ENCODE results near the gene ARHGEF11. TPM values are rescaled to one million over a fixed set of nuclear protein-coding genes. Genes with fewer than 3 reads are reported as not detected.

The ARHGEF11 gene
- total and polyA plus RNA-seq, 12 donors = 10.4 to 34.5 (median 26.8) TPM

GRCh38 chr1:156970017-156970416 lies 75.5 kb downstream of the ARHGEF11 start:
- WGBS, 2 donors = 88% methylated on average over 3 of the region's 3 CpGs
- no peaks in the 10 kb centered on the region for H3K27me3 ChIP-seq
- H3K4me1 ChIP-seq = no peaks in the 10 kb centered on the region
- H3K27ac ChIP-seq = no peak overlapping the region
- peaks cover 0 to 100% (median 34%) of the 10 kb centered on the region in 9 donors for H3K36me3 ChIP-seq
- H3K9me3 ChIP-seq = no peaks in the 10 kb centered on the region
- no peak for DNase-seq
- no peak overlapping the region for H3K4me3 ChIP-seq
- intact Hi-C loops (cut with DNase I) = loop anchor here in 1 of 10 donors (10.0 kb wide), 1 partner anchor 105 kb away; no protein-coding TSS in a partner anchor
- peak in 1 of 9 donors; percentile 3 for TF ChIP-seq CTCF (IDR thresholded peaks at IDR 0.05)
- no peak for ATAC-seq

- ATAC-seq (no peak), DNase-seq (no peak)
- WGBS, 2 donors = 79 to 91% methylated on average over 3 of the region's 3 CpGs
- TF ChIP-seq CTCF (IDR thresholded peaks at IDR 0.05) = no peak
- Histone ChIP-seq H3K9me3 (no peaks in the 10 kb centered on the region), H3K4me3 (no peak overlapping the region), H3K27ac (no peak overlapping the region), H3K27me3 (no peaks in the 10 kb centered on the region), H3K36me3 (peaks cover 0 to 100% (median 30%) of the 10 kb centered on the region in 9 donors), H3K4me1 (no peaks in the 10 kb centered on the region)
- intact Hi-C loops (cut with DNase I) = no loop called here
Observed at GRCh38 chr1:156969496-156969895, 76.0 kb downstream of the ARHGEF11 start.

- no peak for TF ChIP-seq CTCF (IDR thresholded peaks at IDR 0.05)
- ATAC-seq (no peak), DNase-seq (no peak)
- H3K27ac ChIP-seq = peak overlapping the region in 1 of 10 donors; percentile 86
- H3K4me3 ChIP-seq = no peak overlapping the region
- intact Hi-C loops (cut with DNase I) = no loop called here
- no peaks in the 10 kb centered on the region for H3K9me3 ChIP-seq
- WGBS, 2 donors = 98% methylated on average over 2 of the region's 2 CpGs
- peaks cover 0 to 99% (median 30%) of the 10 kb centered on the region in 9 donors for H3K36me3 ChIP-seq
- H3K27me3 ChIP-seq = no peaks in the 10 kb centered on the region
- peaks cover 0 to 17% (median 0%) of the 10 kb centered on the region in 9 donors for H3K4me1 ChIP-seq
Observed at GRCh38 chr1:156964441-156964840, 81.1 kb downstream of the ARHGEF11 start.

- ATAC-seq = peak in 6 of 8 donors; percentile 26 to 67 (median 46)
- 44 to 45% methylated on average over 3 of the region's 3 CpGs for WGBS, 2 donors
- intact Hi-C loops (cut with DNase I) = no loop called here
- peaks cover 0 to 17% (median 0%) of the 10 kb centered on the region in 9 donors for H3K4me1 ChIP-seq
- peak overlapping the region in 1 of 10 donors; percentile 41 for H3K4me3 ChIP-seq
- no peaks in the 10 kb centered on the region for H3K27me3 ChIP-seq
- peak overlapping the region in 1 of 10 donors; percentile 86 for H3K27ac ChIP-seq
- no peak for DNase-seq
- no peaks in the 10 kb centered on the region for H3K9me3 ChIP-seq
- TF ChIP-seq CTCF (IDR thresholded peaks at IDR 0.05) = no peak
- peaks cover 0 to 99% (median 27%) of the 10 kb centered on the region in 9 donors for H3K36me3 ChIP-seq
Observed at GRCh38 chr1:156963621-156964020, 81.9 kb downstream of the ARHGEF11 start.

Data from heart right ventricle (tissue), 16 donors.